Endothelial cell of umbilical vein (primary cell): ENCODE results near the gene PXT1. TPM values are rescaled to one million over a fixed set of nuclear protein-coding genes. Genes with fewer than 3 reads are reported as not detected.

ENCODE experiments used
- BruUV-seq: library from RNA; stranded (reverse); fragments of 400-500 nt; replicated peaks from 2 replicates; lab custom pipeline; 2021; lab: Mats Ljungman, UMichigan
- CTCF ChIA-PET: fragments of 300-600, 350-600 bp; sonication (Branson Sonifier 250); formaldehyde crosslinking; loops from one replicate; lab custom pipeline; 2021; ENCODE audit warnings: antibody characterized with exemption, inconsistent platforms; lab: Charles Lee
- POLR2A ChIA-PET: fragments of 300-600, 350-600 bp; sonication (Branson Sonifier 250); formaldehyde crosslinking; loops from one replicate; lab custom pipeline; 2021; ENCODE audit warnings: antibody characterized with exemption, inconsistent platforms; lab: Charles Lee
- DNase-seq: peaks from one replicate; pipeline ENCODE4 v3.0.0-alpha.2; 2011; ENCODE audit warnings: low read depth, low spot score
- FAIRE-seq: peaks from 2 replicates; lab custom pipeline; 2011; peaks lifted over from hg19 to GRCh38; lab: Jason Lieb, UNC
- H2AFZ ChIP-seq: 2 replicates; pipeline ENCODE4 v1.6.0; 2012; ENCODE audit warnings: low read depth, low read length, control low read depth, inconsistent platforms
- H3K27ac ChIP-seq: 2 replicates; pipeline ENCODE4 v1.5.1; 2011; ENCODE audit warnings: low read depth, mild to moderate bottlenecking, control low read depth, low read length, moderate library complexity; ENCODE audit not compliant: insufficient read depth
- H3K27me3 ChIP-seq, 2 experiments: 2 replicates each; pipeline versions ENCODE4 v1.6.0 to v1.6.1; 2011; ENCODE audit warnings: low read length in 2 of 2, mixed read lengths in 1 of 2; ENCODE audit not compliant: control insufficient read depth in 2 of 2, insufficient read depth in 2 of 2
- H3K36me3 ChIP-seq, 2 experiments: 2 replicates in 1 of 2; 3 replicates in 1 of 2; pipeline ENCODE4 v1.5.1; 2011; ENCODE audit warnings: low read length in 2 of 2, mild to moderate bottlenecking in 1 of 2, moderate library complexity in 1 of 2; ENCODE audit not compliant: control insufficient read depth in 2 of 2, insufficient read depth in 2 of 2; ENCODE audit errors: extremely low read depth in 1 of 2
- H3K4me1 ChIP-seq: 3 replicates; pipeline ENCODE4 v1.5.1; 2011; ENCODE audit warnings: mild to moderate bottlenecking, low read length; ENCODE audit not compliant: control insufficient read depth, insufficient read depth; ENCODE audit errors: extremely low read depth
- H3K4me2 ChIP-seq: 2 replicates; pipeline ENCODE4 v1.6.1; 2011; ENCODE audit warnings: low read length, control low read depth, mixed read lengths; ENCODE audit not compliant: insufficient read depth
- H3K4me3 ChIP-seq, 3 experiments: fragments of 200-600 bp in 1 of 3; sonication (generic), shearing (Covaris generic) in 1 of 3; replicated peaks in 1 of 3; 2 replicates each; pipeline ENCODE4 v1.5.1; 2011 to 2016; ENCODE audit warnings: control low read depth in 3 of 3, low read length in 3 of 3, mild to moderate bottlenecking in 2 of 3, inconsistent platforms in 1 of 3, low read depth in 1 of 3, moderate library complexity in 1 of 3; ENCODE audit not compliant: insufficient read depth in 1 of 3
- H3K79me2 ChIP-seq: 2 replicates; pipeline ENCODE4 v1.6.0; 2012; ENCODE audit warnings: low read length, inconsistent platforms; ENCODE audit not compliant: control insufficient read depth, insufficient read depth
- H3K9ac ChIP-seq: replicated peaks from 2 replicates; pipeline ENCODE3; 2011; ENCODE audit warnings: low read length, control low read depth; ENCODE audit not compliant: insufficient read depth; ENCODE audit errors: extremely low read depth
- H3K9me1 ChIP-seq: replicated peaks from 3 replicates; pipeline ENCODE4 v1.6.0; 2011; ENCODE audit warnings: mild to moderate bottlenecking, low read length; ENCODE audit not compliant: control insufficient read depth, insufficient read depth; ENCODE audit errors: extremely low read depth
- H3K9me3 ChIP-seq: replicated peaks from 2 replicates; pipeline ENCODE4 v1.5.1; 2012; ENCODE audit warnings: low read length, inconsistent platforms; ENCODE audit not compliant: control insufficient read depth, insufficient read depth
- H4K20me1 ChIP-seq: replicated peaks from 2 replicates; pipeline ENCODE3; 2011; ENCODE audit warnings: mild to moderate bottlenecking, low read length; ENCODE audit not compliant: control insufficient read depth, insufficient read depth; ENCODE audit errors: extremely low read depth
- EZH2 ChIP-seq: IDR thresholded peaks from 2 replicates; pipeline ENCODE4 v1.6.1; 2012; ENCODE audit warnings: borderline replicate concordance, low read depth, mild to moderate bottlenecking, moderate library complexity, low read length, inconsistent platforms; ENCODE audit not compliant: severe bottlenecking
- FOS ChIP-seq: IDR thresholded peaks from 2 replicates; pipeline ENCODE4 v1.6.1; 2011; ENCODE audit warnings: mild to moderate bottlenecking, low read length, moderate library complexity, borderline replicate concordance; ENCODE audit not compliant: insufficient read depth
- GATA2 ChIP-seq: IDR thresholded peaks from 2 replicates; pipeline ENCODE4 v1.7.0; 2011; ENCODE audit warnings: low read depth, mild to moderate bottlenecking, moderate library complexity, mixed read lengths, low read length; ENCODE audit not compliant: insufficient read length, insufficient read depth
- JUN ChIP-seq: IDR thresholded peaks from 2 replicates; pipeline ENCODE4 v1.6.1; 2011; ENCODE audit warnings: borderline replicate concordance, low read depth; ENCODE audit not compliant: insufficient read length, insufficient read depth
- MYC ChIP-seq: IDR thresholded peaks from one replicate; pipeline ENCODE4 v1.6.1; 2011; ENCODE audit warnings: mild to moderate bottlenecking, low read depth, low read length
- POLR2A ChIP-seq: IDR thresholded peaks from 2 replicates; pipeline ENCODE4 v1.6.1; 2012; ENCODE audit warnings: low read depth, mild to moderate bottlenecking, control low read depth, low read length
- POLR2AphosphoS5 ChIP-seq: IDR thresholded peaks from 2 replicates; pipeline ENCODE4 v1.6.1; 2012; ENCODE audit warnings: low read depth, mild to moderate bottlenecking, control low read depth, low read length, moderate library complexity; ENCODE audit not compliant: insufficient read depth
- dilution Hi-C: fragments of 300-500 bp; cut with MboI; formaldehyde crosslinking; loops from one replicate; pipeline ENCODE4 v1.15.0; 2019; ENCODE audit warnings: low sequenced_read_pairs; ENCODE audit not compliant: extremely low pct_ligation_motif_present
- intact Hi-C: fragments of 100-400 bp; cut with micrococcal nuclease; formaldehyde crosslinking; loops from one replicate; pipeline ENCODE4 v1.10.0; 2022
- polyA plus RNA-seq, 4 experiments: library from polyadenylated mRNA; depleted of rRNA in 3 of 4; stranded (reverse) in 3 of 4; unstranded in 1 of 4; fragments of >200 nt; gene quantifications; 2 replicates each; pipeline versions ENCODE4 v1.2.1 to v1.2.3, GENCODE V29; 2011 to 2012; ENCODE audit warnings: missing spikeins in 1 of 4
- total RNA-seq: library from RNA; stranded (reverse); gene quantifications from 2 replicates; pipeline ENCODE4 v1.2.3, GENCODE V29; 2021

The PXT1 gene
- total and polyA plus RNA-seq, 2 donors (not counting 3 experiments of a cell fraction or from before 2014, with no cell fraction given) = not detected

DNA sequence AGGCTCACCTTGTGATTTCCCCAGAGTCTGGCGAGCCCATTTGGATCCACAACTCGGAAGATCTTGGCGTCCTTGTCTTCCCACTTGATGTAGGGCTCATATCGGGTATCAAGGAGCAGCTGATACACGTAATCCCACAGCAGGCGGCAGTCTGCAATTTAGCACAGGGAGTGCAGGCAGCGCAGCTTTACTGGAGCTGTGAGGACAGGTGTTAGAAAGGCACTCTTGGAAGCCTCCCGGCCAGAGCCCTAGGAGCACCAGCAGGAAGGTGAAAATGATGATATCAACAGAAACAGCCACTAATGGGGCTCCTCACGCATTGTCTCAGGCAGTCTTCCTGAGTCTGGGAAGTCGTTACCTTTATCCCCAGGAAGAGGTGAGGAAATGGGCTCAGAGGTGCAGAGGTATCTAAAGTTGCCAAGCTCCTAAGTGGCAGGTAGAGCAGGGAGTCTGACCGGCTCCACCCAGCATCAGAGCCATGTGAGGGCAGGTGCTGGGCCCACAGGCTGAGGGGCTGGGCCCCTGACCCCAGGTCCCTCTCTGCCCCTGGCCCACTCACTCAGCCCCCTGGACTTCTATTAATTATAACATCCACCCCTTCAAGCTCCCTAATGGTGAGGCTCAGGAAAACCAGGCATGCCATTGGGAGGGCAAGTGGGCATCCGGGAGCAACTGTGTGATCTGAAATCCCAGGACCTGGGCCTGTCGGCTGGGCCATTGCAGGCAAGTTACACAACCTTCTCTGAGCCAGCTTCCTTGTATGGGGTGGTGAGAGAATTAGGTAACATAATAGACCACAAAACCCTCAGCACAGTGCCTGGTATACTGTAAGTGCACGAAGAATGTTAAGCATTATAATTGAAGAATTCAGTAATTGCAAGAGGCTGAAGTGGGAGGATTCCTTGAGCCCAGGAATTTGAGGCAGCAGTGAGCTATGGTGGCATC is 73.5 kb downstream of the PXT1 start:
- no peak for FAIRE-seq
- no peak for DNase-seq
- Histone ChIP-seq H4K20me1 (no peaks in the 10 kb centered on the region), H3K27ac (no peak overlapping the region), H3K9me1 (no peaks in the 10 kb centered on the region), H2AFZ (no peak overlapping the region), H3K9me3 (no peaks in the 10 kb centered on the region), H3K79me2 (no peaks in the 10 kb centered on the region), H3K4me1 (peaks cover 9% of the 10 kb centered on the region), H3K36me3 (no peaks in the 10 kb centered on the region), H3K9ac (no peak overlapping the region), H3K27me3 (peaks cover 4 to 10% of the 10 kb centered on the region in 2 experiments), H3K4me2 (no peak overlapping the region), H3K4me3 (no peak overlapping the region)
- dilution Hi-C loops = no loop called here
- BruUV-seq = no TSS peak
- intact Hi-C loops = no loop called here
- POLR2A ChIA-PET = no interaction called here
- CTCF ChIA-PET = interaction anchor here (1.0 to 3.2 kb wide), 4 partner anchors 9 to 67 kb away, joined by 3 to 11 read pairs (median 5); no protein-coding TSS in a partner anchor
- TF ChIP-seq POLR2AphosphoS5 (no peak), GATA2 (no peak), JUN (no peak)

DNA sequence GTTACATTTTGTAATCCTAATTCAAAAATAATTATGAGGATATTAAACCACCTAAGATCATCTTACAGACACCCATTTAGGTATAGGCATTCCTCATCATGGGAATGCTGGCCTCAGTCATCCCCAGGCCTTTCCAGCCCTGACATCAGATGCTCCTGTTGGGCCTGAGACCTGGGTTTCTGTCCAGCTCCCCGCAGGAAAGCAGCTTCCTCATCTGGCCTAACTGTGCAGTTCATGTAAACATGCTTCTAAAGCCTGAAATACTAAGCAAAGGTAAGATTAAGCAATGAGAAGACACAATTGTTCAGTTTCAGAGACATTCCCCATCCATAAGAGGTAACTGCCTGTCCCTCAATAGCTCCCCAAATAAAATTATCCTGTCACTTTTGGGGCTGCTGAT is 74.2 kb downstream of the PXT1 start:
- no peak overlapping the region for H3K4me2 ChIP-seq
- peaks cover 0 to 5% of the 10 kb centered on the region in 2 experiments for H3K27me3 ChIP-seq
- no peaks in the 10 kb centered on the region for H3K9me3 ChIP-seq
- FAIRE-seq = no peak
- DNase-seq = no peak
- CTCF ChIA-PET = interaction anchor here (1.4 to 3.2 kb wide), 4 partner anchors 8 to 66 kb away, joined by 3 to 11 read pairs (median 7); partner anchors contain the start of gene ETV7
- H3K79me2 ChIP-seq = no peaks in the 10 kb centered on the region
- H3K4me1 ChIP-seq = peaks cover 9% of the 10 kb centered on the region
- POLR2A ChIA-PET = no interaction called here
- intact Hi-C loops (no loop called here), dilution Hi-C loops (no loop called here)
- no peak overlapping the region for H3K9ac ChIP-seq
- no peaks in the 10 kb centered on the region for H3K36me3 ChIP-seq
- no peaks in the 10 kb centered on the region for H3K9me1 ChIP-seq
- H4K20me1 ChIP-seq = no peaks in the 10 kb centered on the region
- no peak overlapping the region for H3K4me3 ChIP-seq
- TF ChIP-seq EZH2 = no peak
- TF ChIP-seq FOS = no peak
- no peak for TF ChIP-seq JUN
- TF ChIP-seq MYC = no peak
- no peak for TF ChIP-seq POLR2A
- no peak for TF ChIP-seq GATA2
- BruUV-seq = no TSS peak
- no peak overlapping the region for H3K27ac ChIP-seq
- no peak overlapping the region for H2AFZ ChIP-seq
